ENCODE data around the gene FTO.

FTO gene

DNA sequence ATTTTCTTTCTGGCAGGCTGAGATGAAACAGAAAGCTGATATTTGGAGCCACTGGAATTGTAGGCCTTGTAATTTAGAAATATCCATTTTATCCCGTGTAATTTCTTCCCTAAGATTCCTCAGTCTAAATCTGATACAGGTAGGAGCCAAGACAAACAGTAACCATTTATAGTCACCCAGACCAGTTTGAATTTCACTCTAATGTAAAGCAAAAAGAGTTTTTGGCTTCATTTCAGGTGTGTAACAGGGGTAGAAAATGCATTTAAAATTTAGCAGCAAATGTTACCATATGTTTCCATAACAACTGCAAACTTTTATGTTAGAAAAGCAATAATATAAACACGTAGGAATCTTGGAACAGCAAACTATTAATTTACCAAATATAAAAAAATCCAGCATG lies 249.4 kb downstream of the FTO start:
- TF ChIP-seq JUND (IDR thresholded peaks at IDR 0.05; ENCODE audit: low read depth): no peak
- DNase-seq (ENCODE audit: low read depth in 1 of 2, low spot score in 1 of 2): no peak
- in situ Hi-C loops (cut with HindIII; ENCODE audit: low pct_unique_long_range_greater_than_20kb, low sequenced_read_pairs): no loop called here

DNA sequence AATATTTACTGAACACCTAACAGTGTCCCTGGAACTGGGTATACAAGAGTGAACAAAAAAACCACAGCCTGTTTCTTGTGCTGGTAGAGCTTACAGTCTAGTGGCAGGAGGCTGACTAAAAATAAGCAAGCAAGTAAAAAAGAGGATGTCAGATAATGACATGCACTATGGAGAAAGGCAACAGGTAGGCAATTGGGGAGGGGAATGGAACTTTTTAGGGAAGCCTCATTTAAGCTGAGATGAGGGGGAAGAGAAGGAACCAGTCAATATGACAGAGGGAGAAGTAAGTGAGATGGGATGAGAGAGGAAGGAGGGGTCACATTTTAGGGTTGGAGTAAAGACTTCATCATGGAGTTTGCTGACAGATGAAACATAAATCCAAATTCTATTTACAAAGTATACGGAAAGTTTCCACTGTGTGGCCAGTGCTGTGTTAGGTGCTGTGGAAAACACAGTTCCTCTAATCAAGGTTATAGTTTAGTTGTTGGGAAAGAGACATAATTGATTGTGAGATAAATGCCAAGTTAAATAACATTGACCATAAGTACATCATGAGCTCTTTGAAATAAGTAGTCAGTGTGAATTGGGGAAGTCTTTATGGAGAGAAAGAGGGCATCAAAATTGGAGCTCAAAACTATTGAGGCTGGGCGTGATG lies 251.4 kb downstream of the FTO start:
- in situ Hi-C loops (cut with HindIII; ENCODE audit: low pct_unique_long_range_greater_than_20kb, low sequenced_read_pairs): no loop called here
- no peak for TF ChIP-seq JUND (IDR thresholded peaks at IDR 0.05; ENCODE audit: low read depth)
- DNase-seq (ENCODE audit: low read depth in 1 of 2, low spot score in 1 of 2): no peak

DNA sequence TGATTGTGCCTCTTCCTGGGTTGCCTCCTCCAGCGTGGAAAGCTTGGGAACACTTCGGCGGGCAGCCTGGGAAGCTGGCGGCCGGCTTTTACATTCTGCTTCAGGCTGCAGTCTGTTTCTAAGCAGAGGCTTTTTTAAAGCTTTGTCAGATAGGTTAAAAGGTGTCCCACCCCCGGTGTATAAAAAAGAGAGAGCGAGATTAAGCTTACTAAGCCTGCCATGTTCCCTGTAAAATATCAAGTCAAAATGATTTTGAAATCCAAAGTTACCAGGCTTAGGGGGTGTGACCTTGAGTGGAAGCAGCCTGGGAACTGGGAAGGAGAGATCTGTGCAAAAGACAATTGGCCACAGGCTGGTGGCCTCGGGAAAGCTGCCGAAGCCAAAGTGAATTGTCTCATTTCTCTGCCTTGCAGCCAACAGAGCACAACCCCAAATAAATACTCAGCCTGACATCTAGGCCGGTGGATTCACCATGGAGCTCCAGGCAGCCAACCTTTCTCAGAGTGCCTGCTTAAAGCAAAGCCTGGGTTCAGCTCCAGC lies 254.5 kb downstream of the FTO start:
- in situ Hi-C loops (cut with HindIII; ENCODE audit: low pct_unique_long_range_greater_than_20kb, low sequenced_read_pairs): no loop called here
- no peak for TF ChIP-seq JUND (IDR thresholded peaks at IDR 0.05; ENCODE audit: low read depth)
- DNase-seq (ENCODE audit: low read depth in 1 of 2, low spot score in 1 of 2): no peak

DNA sequence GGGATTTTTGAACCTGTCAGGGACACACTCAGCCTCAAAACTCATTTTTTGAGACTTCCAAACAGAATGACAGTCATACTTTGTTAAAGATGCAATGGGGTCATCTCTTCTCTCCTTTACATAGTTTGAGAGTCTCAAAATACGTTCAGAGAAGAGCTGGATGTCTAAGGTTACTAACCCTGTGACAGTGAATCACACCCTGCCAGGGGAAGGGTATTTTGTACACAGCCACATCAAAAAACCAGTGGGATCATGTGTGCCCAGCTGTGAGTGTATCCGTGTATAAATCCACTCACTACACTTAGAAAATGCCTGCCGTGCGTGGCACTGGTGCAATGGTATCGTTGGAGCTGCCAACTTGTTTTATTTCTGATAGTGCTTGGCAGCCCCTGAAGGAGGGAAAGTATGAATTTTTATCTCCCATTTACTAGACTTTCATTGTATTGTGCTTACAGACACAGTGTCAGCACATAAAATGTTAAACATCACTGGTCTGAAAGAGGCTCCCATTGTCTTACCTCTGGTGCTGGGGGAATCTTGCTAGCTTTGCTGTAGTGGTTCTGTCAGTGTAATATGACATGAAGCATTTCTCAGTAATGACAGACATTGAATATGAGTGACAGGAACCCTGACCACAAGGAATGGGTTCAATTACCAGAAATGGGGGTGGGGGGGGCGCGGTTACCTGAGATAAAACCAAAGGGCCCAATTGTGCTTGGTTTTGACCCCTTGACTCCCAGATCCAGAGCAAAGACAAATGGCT lies 256.3 kb downstream of the FTO start:
- no peak for DNase-seq (ENCODE audit: low read depth in 1 of 2, low spot score in 1 of 2)
- TF ChIP-seq JUND (IDR thresholded peaks at IDR 0.05; ENCODE audit: low read depth): no peak
- in situ Hi-C loops (cut with HindIII; ENCODE audit: low pct_unique_long_range_greater_than_20kb, low sequenced_read_pairs): no loop called here

DNA sequence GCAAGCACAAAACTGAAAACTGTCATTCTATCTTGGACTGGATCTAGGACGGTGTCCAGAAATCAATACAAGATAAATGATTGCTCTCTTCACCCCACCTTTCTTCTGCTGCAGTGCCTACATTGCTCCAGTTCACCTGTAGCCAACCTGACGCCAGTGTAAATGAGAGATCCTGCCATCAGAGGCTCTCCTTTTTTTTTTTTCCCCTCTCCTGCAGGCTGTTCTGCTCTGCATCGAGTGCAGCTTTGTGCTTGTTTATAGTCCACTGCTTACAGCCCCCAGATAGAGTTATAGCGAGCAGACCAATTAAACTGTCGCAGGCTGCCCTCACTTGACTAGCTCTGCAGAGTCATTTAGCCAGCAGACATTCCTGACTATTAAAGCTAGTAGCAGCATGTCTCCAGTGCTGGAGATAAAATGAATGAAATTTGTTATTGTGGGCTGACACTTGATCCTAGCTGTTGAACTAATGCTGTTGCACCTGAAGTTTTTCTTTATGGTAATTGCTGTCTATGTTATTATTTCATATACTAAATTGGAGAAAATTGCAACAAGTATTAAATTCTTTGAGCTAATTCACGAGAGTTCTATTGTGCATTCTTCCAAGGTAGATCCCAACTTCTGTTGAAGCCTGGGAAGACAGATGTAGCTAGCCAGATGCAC lies 257.1 kb downstream of the FTO start:
- in situ Hi-C loops (cut with HindIII; ENCODE audit: low pct_unique_long_range_greater_than_20kb, low sequenced_read_pairs): no loop called here
- TF ChIP-seq JUND (IDR thresholded peaks at IDR 0.05; ENCODE audit: low read depth): no peak
- DNase-seq (ENCODE audit: low read depth in 1 of 2, low spot score in 1 of 2): no peak

DNA sequence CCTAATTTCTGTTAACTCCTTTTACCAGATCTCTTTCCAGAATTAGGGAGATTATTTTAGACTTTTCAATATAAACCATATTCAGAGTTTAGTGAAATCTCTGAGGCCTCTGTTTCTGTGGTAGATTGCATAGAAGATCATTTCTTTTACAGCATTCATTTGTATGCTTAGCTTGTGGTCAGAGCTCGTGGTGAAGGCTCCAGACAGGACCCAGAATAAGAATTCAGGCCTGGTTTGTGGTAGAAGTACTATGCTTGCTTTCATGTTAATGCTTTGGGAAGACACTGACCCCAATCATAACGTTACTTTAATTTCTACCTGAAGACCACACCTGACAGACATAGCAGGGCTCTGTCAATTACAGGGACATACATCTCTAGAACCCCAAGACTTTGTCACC lies 258.1 kb downstream of the FTO start:
- in situ Hi-C loops (cut with HindIII; ENCODE audit: low pct_unique_long_range_greater_than_20kb, low sequenced_read_pairs): no loop called here
- DNase-seq (ENCODE audit: low read depth in 1 of 2, low spot score in 1 of 2): no peak
- no peak for TF ChIP-seq JUND (IDR thresholded peaks at IDR 0.05; ENCODE audit: low read depth)

DNA sequence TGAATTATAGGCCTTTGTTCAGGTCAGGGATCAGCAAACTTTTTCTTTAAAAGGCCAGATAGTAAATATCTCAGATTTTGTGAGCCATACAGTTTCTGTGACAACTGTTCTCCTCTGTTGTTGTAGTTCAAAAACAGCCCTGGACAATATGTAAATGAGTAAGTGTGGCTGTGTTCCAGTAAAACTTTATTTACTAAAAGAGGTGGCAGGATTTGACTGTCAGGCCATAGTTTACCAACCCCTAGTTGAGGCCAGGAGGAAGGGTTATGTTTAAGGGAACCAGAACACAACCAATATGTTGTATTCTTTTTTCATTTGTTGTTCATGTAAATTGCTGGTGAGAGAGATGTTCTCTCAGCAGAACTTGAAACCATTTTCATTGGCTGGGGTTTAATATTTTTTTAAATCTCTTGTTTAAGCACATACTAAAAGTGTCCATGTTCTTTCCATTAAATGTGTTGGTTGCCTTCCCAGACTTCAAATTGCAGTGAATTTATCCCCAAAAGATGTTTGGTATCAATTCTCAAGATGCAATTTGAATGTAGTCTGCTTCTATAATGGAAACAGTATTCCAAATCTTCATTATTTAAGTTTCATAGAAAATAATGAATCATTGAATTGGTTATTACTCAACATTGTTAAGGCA lies 260.3 kb downstream of the FTO start:
- no peak for TF ChIP-seq JUND (IDR thresholded peaks at IDR 0.05; ENCODE audit: low read depth)
- in situ Hi-C loops (cut with HindIII; ENCODE audit: low pct_unique_long_range_greater_than_20kb, low sequenced_read_pairs): no loop called here
- no peak for DNase-seq (ENCODE audit: low read depth in 1 of 2, low spot score in 1 of 2)

DNA sequence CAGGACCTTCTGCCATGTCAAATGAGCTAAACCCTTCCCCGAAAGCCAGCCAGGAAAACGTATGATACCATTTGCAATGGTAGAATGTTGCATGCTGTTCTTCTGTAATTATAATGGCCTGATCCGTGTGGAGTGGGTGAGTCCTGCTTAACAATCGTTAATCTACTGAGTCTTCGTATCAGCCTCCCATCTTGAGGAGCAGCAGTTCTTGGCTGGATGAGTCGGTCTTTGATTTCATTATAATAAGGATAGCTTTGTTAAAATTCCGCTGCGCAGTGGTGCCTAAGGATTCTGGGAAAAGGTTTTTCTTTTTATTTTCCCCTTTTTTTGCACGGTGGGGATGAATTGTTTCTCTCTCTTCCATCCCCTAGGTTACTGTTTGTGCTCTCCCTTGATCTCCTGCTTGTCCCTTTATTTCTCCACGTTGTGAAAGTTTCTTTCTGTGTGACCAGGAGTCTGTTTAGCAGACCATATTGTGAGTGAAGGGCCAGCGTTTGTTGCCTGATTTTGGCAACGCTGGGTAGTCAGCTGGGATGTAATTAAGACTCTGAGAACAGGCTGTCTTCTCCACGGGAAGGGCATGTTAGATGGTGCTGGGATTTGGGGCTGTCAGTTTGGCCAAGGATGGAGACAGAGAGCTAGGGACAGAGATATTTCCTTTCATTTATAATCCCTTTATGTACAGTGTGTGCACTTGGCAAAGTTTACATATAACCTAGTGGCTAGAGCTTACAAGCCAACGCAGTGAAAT lies 263.0 kb downstream of the FTO start:
- DNase-seq (ENCODE audit: low read depth in 1 of 2, low spot score in 1 of 2): no peak
- in situ Hi-C loops (cut with HindIII; ENCODE audit: low pct_unique_long_range_greater_than_20kb, low sequenced_read_pairs): no loop called here
- TF ChIP-seq JUND (IDR thresholded peaks at IDR 0.05; ENCODE audit: low read depth): no peak

DNA sequence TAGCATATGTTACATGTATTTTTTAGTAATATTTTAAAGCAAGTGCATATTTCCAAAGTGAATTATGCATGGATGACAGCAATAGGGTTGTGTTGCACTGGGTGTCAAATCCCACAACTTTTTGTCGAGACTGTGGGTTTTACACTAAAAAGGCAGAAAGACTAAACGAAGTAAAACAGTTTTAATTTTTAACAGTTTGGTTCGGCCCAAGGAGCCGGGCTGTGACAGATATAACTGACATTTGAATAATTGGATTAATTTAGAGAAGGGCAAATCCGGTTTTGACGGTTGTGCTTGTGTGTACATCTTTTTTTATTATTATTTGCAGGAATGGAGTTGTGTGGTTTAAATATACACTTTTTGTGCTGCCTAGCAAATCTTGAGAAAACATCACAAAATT lies 263.6 kb downstream of the FTO start:
- in situ Hi-C loops (cut with HindIII; ENCODE audit: low pct_unique_long_range_greater_than_20kb, low sequenced_read_pairs): no loop called here
- no peak for TF ChIP-seq JUND (IDR thresholded peaks at IDR 0.05; ENCODE audit: low read depth)
- no peak for DNase-seq (ENCODE audit: low read depth in 1 of 2, low spot score in 1 of 2)

DNA sequence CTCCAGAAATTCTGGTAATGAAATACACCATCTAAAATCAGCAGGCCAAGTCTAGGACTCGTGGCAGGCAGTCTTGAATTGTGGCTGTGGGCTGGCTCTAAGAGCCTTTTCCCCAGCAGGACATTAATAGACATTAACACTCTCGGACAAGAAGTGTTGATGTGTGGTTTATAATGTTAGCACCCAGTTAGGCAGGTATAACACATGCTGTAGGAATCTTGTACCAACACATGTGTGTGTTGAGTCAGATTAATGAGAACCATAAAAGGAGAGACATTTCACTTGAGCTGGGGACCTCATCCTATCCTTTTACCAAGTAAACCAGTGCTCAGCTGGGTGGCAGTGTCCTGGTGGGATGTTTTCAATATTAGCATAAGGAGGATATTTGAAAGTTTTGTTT lies 264.5 kb downstream of the FTO start:
- in situ Hi-C loops (cut with HindIII; ENCODE audit: low pct_unique_long_range_greater_than_20kb, low sequenced_read_pairs): no loop called here
- no peak for DNase-seq (ENCODE audit: low read depth in 1 of 2, low spot score in 1 of 2)
- no peak for TF ChIP-seq JUND (IDR thresholded peaks at IDR 0.05; ENCODE audit: low read depth)

DNA sequence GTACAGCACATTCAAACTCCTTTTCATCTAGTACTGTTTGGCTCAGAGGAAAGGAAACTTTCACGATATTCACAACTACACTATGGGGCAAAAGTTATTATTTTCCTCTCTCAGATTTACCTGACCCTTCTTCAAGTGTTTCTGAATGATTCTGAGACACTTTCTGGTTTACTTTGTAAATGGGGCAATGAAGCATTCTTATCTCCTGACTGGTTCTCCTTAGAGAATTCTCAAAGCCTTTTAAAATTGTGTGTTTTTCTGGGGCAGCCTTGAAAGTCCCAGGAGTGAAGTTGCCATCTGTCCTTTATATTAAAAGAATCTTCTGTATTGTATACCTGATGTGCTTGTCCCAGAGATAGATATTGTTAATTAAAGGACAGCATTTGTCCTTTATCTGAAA lies 264.9 kb downstream of the FTO start:
- DNase-seq (ENCODE audit: low read depth in 1 of 2, low spot score in 1 of 2): no peak
- in situ Hi-C loops (cut with HindIII; ENCODE audit: low pct_unique_long_range_greater_than_20kb, low sequenced_read_pairs): no loop called here
- TF ChIP-seq JUND (IDR thresholded peaks at IDR 0.05; ENCODE audit: low read depth): no peak

DNA sequence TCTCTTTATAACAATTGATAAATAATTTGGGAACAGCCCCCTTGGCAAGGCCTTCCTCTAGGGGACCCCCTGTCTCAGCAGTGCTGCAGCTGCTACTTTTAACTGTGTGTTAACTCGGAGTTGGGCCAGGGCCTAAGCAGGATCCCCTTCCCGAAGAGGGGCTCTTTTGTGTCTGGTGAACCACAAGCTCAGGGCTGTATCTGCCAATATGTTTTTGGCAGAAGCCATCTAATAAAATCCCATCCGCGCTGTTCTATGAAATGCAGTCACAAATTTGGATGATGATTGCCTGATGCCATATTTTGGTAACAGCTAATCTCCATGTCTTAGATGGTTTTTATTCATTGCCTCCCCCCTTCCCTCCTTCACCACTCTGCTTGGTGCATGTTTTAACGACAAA lies 267.7 kb downstream of the FTO start:
- TF ChIP-seq JUND (IDR thresholded peaks at IDR 0.05; ENCODE audit: low read depth): no peak
- in situ Hi-C loops (cut with HindIII; ENCODE audit: low pct_unique_long_range_greater_than_20kb, low sequenced_read_pairs): no loop called here
- DNase-seq (ENCODE audit: low read depth in 1 of 2, low spot score in 1 of 2): no peak

All from T47D (cell line).